Osteocyte (in vitro differentiated cells): ENCODE results near the gene PLEKHO1. TPM values are rescaled to one million over a fixed set of nuclear protein-coding genes. Genes with fewer than 3 reads are reported as not detected.

ENCODE experiments used
- DNase-seq: peaks from one replicate; pipeline ENCODE4 v3.0.0; 2021; ENCODE audit warnings: mixed read lengths; ENCODE audit not compliant: unreplicated experiment; ENCODE audit errors: extremely low spot score
- H3K27ac Mint-ChIP-seq: one replicate; pipeline ENCODE4 v1.8.0; 2021; ENCODE audit warnings: mild to moderate bottlenecking, mixed read lengths; ENCODE audit not compliant: unreplicated experiment
- H3K27me3 Mint-ChIP-seq: one replicate; pipeline ENCODE4 v1.8.0; 2021; ENCODE audit warnings: mixed read lengths; ENCODE audit not compliant: unreplicated experiment
- H3K36me3 Mint-ChIP-seq: one replicate; pipeline ENCODE4 v1.8.0; 2021; ENCODE audit warnings: mixed read lengths; ENCODE audit not compliant: unreplicated experiment
- H3K4me1 Mint-ChIP-seq: one replicate; pipeline ENCODE4 v1.8.0; 2021; ENCODE audit warnings: mixed read lengths; ENCODE audit not compliant: unreplicated experiment
- H3K4me3 Mint-ChIP-seq: one replicate; pipeline ENCODE4 v1.8.0; 2021; ENCODE audit warnings: mild to moderate bottlenecking, moderate library complexity, mixed read lengths; ENCODE audit not compliant: unreplicated experiment
- H3K9me3 Mint-ChIP-seq: one replicate; pipeline ENCODE4 v1.8.0; 2021; ENCODE audit warnings: mixed read lengths; ENCODE audit not compliant: unreplicated experiment
- total RNA-seq: library from RNA; stranded (reverse); gene quantifications from 2 replicates; pipeline ENCODE4 v1.2.1, GENCODE V29; 2021
- TF ChIP-seq, protein P1 (sequence below): fragments of 200-600 bp; sonication (generic); IDR thresholded peaks from 2 replicates; pipeline ENCODE4 v1.5.0; 2021; ENCODE audit warnings: antibody characterized with exemption, mild to moderate bottlenecking, moderate library complexity

PLEKHO1 gene
- total RNA-seq, 1 donor from 2014 or later = 52.2 TPM

DNA sequence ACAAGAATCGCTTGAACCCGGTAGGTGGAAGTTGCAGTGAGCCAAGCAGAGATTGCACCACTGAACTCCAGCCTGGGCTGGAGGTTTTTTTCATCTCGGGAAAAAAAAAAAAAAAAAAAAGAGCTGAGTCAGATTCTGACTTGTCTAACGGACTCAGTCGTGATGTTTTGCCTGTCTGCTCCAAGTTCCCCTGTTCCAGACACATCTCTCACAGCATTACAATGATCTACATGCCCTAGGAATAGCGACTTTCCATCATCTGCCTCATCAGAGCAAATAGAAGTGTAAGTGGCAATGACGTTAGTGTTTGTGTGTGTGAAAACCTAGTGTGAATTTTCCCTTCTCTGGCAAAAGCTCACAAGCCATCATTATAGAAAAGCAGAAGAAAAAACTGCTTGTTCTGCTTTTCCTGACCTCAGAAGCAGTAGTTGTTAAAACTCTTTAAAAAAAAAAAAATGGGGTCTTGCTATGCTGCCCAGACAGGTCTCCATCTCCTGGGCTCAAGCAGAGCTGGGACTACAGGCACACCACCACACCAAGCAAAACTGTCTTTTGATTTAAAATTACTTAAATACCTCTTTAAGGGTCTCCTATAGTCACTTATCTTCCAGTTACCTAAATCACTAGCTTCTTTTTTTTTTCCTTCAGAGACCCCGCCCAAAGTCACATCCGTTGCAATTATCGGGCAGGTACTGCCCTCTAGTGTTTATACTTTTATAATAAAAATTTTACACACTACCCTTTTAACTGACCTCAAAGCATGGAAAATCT is 37.3 kb downstream of the PLEKHO1 start:
- H3K36me3 Mint-ChIP-seq = no peaks in the 10 kb centered on the region
- H3K4me1 Mint-ChIP-seq = peaks cover 15% of the 10 kb centered on the region
- no peak overlapping the region for H3K4me3 Mint-ChIP-seq
- H3K9me3 Mint-ChIP-seq = no peaks in the 10 kb centered on the region
- H3K27me3 Mint-ChIP-seq = no peaks in the 10 kb centered on the region
- TF ChIP-seq, protein P1, sequence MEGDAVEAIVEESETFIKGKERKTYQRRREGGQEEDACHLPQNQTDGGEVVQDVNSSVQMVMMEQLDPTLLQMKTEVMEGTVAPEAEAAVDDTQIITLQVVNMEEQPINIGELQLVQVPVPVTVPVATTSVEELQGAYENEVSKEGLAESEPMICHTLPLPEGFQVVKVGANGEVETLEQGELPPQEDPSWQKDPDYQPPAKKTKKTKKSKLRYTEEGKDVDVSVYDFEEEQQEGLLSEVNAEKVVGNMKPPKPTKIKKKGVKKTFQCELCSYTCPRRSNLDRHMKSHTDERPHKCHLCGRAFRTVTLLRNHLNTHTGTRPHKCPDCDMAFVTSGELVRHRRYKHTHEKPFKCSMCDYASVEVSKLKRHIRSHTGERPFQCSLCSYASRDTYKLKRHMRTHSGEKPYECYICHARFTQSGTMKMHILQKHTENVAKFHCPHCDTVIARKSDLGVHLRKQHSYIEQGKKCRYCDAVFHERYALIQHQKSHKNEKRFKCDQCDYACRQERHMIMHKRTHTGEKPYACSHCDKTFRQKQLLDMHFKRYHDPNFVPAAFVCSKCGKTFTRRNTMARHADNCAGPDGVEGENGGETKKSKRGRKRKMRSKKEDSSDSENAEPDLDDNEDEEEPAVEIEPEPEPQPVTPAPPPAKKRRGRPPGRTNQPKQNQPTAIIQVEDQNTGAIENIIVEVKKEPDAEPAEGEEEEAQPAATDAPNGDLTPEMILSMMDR = peak; percentile 71
- peak overlapping the region; percentile 69 for H3K27ac Mint-ChIP-seq
- DNase-seq = no peak

DNA sequence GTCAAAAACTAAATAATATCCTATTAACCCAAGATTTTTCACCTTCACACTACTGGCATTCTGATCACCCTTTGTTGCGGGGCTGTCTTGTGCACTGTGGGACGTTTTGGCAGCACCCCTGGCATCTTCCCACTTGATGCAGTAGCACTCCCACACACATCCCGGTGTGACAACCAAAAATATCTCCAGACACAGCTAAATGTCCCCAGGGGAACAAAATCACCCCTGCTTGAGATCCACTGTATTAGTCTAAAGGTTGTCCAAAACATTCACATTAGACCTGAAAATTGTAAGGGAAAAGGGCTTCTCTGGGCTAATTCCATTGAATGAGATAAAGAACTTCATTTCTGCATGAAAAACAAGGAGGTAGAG is 37.8 kb downstream of the PLEKHO1 start:
- TF ChIP-seq, protein P1 = peak; percentile 33
- H3K9me3 Mint-ChIP-seq = no peaks in the 10 kb centered on the region
- H3K27me3 Mint-ChIP-seq = no peaks in the 10 kb centered on the region
- DNase-seq = no peak
- no peaks in the 10 kb centered on the region for H3K36me3 Mint-ChIP-seq
- peaks cover 21% of the 10 kb centered on the region for H3K4me1 Mint-ChIP-seq
- no peak overlapping the region for H3K27ac Mint-ChIP-seq
- no peak overlapping the region for H3K4me3 Mint-ChIP-seq

DNA sequence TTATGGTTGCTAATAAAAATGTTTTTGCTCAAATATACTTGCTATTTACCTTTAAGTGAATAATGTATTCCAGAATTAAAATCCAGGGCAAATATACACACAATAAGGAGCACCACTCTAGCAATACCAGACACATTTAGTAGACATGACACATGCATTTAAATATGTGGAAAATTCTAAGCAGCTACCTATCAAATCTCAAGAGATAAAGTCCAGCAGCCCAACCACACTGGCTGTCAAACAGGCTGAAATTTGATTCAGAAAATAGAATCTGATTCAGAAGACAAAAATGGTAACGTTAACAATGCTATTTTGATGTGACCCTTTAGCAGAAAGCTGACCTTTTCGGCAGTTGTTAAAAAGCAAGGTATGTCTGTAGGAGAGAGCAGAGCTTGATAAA is 42.3 kb downstream of the PLEKHO1 start:
- Mint-ChIP-seq H3K27me3 (no peaks in the 10 kb centered on the region), H3K4me3 (no peak overlapping the region), H3K27ac (peak overlapping the region; percentile 64), H3K4me1 (peaks cover 28% of the 10 kb centered on the region), H3K9me3 (no peaks in the 10 kb centered on the region), H3K36me3 (no peaks in the 10 kb centered on the region)
- TF ChIP-seq, protein P1 = no peak
- no peak for DNase-seq

DNA sequence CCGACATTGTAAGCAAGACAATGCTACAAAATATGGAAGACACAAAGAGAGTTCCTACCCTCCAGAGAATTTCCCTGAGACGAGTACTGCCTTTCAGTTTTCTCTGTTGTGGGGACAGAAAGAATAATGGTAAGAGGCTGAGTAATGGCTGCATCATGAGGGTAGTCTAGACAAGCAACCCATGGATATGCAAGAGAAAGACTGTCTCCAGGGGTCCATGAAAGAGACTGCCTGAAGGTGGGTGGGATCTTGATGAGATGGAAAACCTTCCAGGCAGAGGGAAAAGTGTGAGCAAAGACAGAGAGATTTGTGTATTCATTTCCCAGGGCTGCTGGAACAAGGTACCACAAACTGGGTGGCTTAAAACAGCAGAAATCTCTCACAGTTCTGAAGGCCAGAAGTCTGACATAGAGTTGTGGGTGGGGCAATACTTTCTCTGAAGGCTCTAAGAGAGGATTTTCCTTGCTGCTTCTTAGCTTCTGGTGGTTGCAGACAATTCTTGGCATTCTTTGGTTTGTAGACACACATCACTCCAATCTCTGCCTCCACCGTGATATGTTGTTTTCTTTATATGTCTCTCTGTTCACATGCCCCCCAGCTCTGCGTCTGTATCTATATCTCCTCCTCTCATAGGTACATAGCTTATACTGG is 44.8 kb downstream of the PLEKHO1 start:
- no peaks in the 10 kb centered on the region for H3K36me3 Mint-ChIP-seq
- no peak overlapping the region for H3K4me3 Mint-ChIP-seq
- peaks cover 24% of the 10 kb centered on the region for H3K4me1 Mint-ChIP-seq
- peak overlapping the region; percentile 80 for H3K27ac Mint-ChIP-seq
- TF ChIP-seq, protein P1 = no peak
- DNase-seq = no peak
- no peaks in the 10 kb centered on the region for H3K27me3 Mint-ChIP-seq
- no peaks in the 10 kb centered on the region for H3K9me3 Mint-ChIP-seq

DNA sequence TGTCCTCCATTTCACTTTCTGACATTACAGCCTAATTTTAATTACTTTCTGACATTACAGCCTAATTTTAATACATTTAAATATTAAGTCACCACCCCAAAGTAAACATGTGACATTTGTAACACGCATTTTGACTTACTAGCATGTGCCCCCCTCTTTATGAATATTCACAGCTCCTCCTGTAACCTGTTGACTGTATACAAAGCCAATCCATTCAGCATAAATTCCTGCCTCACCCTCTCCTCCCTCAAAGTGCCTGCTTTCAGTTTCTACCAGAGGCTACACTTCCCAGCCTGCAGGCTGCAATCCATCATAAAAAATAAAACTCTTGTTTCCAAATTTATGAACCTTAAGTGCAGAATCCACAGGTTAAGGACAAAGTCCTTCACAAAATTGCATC is 46.7 kb downstream of the PLEKHO1 start:
- no peak for DNase-seq
- Mint-ChIP-seq H3K27me3 (no peaks in the 10 kb centered on the region), H3K4me3 (no peak overlapping the region), H3K36me3 (no peaks in the 10 kb centered on the region), H3K9me3 (no peaks in the 10 kb centered on the region), H3K4me1 (peaks cover 24% of the 10 kb centered on the region), H3K27ac (no peak overlapping the region)
- TF ChIP-seq, protein P1 = no peak
